Measurements from ENCODE around the gene ZNF107.

- TF ChIP-seq MAFG (CRISPR knock-in tag; IDR thresholded peaks at IDR 0.05) (no peak), PBX3 (CRISPR knock-in tag; IDR thresholded peaks at IDR 0.05; ENCODE audit: borderline replicate concordance) (no peak)
Observed at GRCh38 chr7:64640504-64640903, 25.4 kb upstream of the ZNF107 start.
